GM12873 (cell line): ENCODE measurements around the gene NXPE4.

ENCODE experiments used
- TF ChIP-seq, protein P1 (sequence below): IDR thresholded peaks from 2 replicates; pipeline ENCODE4 v1.5.1; 2012; ENCODE audit warnings: low read depth, mild to moderate bottlenecking, moderate library complexity, low read length, control low read depth; ENCODE audit not compliant: insufficient read depth; ENCODE audit errors: missing control alignments

The NXPE4 gene

DNA sequence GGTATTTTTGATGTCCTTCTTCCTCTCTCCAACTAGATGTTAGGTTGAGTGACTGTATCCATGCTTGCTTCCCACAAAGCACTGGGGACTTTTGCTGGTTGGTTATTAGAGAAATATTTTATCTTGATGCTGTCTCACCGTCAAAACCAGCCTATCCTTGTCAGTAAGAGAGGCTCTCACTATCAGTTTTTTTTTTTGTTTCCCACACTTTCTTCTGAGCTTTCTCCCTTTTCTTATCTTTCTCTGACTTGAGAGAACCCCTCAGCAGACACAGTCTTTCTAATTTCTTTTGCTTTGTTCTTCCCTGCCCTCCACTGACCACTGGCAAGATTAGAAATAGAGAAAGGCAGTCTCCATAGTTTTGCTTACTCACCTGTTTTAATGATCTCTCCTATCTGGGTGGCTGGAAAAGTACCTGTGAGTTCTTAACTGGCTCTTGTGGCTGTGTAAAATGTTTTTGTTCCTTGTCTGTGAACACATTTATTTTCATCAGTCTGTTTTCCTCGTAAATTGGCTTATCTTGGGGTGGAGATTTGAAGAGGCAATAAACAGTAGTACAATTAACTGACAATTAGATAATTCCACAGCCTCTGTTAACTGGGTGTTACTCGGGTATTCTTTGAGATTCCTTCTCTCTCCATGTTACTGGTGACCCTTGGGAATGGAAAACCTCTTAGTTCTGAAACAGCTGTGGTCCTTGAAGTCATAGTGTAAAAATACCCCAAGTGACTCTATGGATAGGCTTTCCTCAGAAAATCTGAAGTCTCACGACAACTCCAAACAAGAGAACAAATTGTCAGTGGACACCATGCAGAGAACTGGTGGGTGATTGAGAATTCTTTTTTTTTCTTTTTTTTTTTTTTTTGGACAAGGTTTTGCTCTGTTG is 35.9 kb downstream of the NXPE4 start, which contains the start of gene NXPE1:
NXPE1 (minus strand) TSS at position 457 of the 886 bp plus-strand sequence. CDS start 8,680 bp downstream, outside the sequence.
- TF ChIP-seq, protein P1, sequence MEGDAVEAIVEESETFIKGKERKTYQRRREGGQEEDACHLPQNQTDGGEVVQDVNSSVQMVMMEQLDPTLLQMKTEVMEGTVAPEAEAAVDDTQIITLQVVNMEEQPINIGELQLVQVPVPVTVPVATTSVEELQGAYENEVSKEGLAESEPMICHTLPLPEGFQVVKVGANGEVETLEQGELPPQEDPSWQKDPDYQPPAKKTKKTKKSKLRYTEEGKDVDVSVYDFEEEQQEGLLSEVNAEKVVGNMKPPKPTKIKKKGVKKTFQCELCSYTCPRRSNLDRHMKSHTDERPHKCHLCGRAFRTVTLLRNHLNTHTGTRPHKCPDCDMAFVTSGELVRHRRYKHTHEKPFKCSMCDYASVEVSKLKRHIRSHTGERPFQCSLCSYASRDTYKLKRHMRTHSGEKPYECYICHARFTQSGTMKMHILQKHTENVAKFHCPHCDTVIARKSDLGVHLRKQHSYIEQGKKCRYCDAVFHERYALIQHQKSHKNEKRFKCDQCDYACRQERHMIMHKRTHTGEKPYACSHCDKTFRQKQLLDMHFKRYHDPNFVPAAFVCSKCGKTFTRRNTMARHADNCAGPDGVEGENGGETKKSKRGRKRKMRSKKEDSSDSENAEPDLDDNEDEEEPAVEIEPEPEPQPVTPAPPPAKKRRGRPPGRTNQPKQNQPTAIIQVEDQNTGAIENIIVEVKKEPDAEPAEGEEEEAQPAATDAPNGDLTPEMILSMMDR = no peak

DNA sequence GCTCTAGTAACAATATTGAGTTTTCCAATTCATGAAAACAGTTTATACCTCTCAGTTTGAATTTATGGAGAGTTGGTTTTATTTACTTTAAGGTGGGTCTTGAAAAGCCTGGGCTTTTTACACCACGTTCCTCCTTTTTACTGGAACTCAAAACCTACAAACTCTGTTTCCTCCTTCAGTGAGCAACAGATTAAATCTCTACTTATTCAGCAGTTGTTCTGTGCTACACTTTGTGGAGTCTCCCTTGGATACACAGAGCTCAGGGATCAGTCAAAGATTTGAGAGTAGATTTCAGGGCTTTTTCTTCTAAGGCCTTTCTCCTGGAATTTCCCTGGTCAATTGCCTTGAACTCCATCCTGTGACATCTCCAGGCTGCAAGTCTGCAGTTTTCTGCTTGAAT is 39.5 kb downstream of the NXPE4 start:
- TF ChIP-seq, protein P1 = no peak

DNA sequence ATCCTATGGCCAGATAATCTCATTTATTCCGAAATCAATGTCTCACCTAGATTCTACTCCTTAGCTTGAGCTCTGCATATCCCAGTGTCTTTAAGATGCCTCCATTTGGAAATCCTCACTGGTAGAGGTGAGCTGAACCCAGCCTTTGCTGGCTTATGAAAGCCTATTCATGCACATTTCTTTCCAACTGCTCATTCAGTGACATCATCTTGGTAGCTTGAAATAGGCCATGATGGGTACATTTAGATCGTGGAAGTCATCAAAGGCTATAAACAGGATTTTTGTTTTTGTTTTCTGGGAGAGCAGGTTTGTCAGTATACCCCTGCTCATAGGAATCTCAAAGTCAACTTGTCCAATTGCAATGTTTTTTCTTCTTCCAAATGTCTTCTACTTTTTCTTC is 41.9 kb downstream of the NXPE4 start:
- TF ChIP-seq, protein P1 = no peak

DNA sequence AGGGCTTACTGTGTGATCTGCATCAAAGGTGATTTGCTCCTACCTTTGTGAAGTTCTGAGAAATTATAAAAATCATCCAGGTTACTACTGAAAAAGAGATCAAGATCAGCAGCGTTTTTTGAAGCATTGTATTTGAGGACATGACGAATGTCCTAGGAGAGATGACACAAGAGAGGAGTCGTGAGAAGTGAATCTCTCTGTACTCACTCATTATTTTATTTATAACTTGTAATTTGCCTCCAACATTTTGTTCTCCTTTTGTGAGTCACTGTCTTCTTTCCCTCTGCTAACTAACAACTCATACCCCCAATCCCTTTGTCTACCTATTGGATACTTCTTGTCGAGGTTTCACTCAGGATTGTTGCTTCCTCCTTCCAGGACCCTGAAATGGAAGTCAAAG is 44.5 kb downstream of the NXPE4 start:
- TF ChIP-seq, protein P1 = no peak

DNA sequence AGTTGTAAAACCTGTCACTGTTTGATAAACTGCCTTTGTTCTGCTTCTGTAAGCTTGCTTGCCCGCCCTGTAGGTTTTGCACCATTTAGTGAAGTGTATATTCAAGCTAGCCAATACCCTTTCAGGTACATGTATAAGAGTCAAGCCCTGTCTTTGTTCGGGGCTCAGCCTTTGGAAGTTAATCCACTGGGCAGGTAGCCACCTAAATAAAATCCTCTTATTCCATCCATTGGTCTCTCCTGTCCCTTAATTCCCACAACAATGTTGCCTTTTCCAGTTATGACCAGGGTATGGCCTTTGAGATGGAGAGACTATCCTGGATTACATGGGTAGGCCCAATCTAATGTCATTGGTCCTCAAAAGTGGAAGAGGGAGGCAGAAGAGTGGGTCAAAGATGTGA is 69.9 kb downstream of the NXPE4 start:
- TF ChIP-seq, protein P1 = no peak

DNA sequence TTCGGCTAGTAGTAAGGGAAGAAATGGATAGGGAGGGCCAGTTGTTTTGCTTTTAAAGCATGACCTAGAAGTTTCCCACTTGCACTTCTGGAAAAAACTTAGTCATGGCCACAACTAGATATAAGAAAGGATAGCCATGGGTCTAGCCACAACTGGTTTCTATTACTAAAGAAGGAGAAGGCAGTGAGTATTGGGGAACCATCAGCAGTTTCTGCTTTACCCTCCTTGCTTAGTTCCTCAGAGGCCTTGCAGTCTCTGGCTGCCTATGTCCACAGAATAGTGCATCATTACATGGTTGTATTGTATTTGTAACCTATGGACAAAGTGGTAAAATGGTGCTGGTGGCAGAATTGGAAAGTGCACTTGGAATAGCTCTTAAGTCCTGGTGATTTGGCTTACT is 71.5 kb downstream of the NXPE4 start:
- TF ChIP-seq, protein P1 = no peak

DNA sequence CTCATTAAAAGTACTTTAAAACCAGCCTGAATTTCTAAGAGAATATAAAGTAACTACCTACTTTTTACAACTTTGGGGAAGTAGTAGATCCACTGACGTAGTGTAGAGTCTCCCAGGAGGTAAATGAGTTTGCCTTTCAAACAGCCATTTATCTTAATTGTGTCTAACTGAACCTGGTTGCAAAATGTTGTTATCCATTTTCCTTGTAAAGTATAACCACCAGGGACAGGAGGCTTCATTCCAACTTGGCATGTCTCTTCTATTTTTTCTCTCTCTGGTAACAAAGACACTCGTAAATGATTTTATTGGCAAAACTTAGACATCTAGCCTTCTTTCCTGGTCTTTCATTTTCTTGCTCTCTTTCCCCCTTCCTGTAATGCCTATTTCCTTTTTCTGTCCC is 72.8 kb downstream of the NXPE4 start:
- TF ChIP-seq, protein P1 = no peak
